SJSA1 (cell line): ENCODE data around the gene NOP9. TPM values are rescaled to one million over a fixed set of nuclear protein-coding genes. Genes with fewer than 3 reads are reported as not detected.

Source experiments
- DNase-seq, 2 experiments: peaks; one replicate each; pipeline ENCODE4 v3.0.0-alpha.2; 2015 to 2020; ENCODE audit warnings: low spot score in 2 of 2, low read depth in 1 of 2
- H3K27ac ChIP-seq: fragments of 250-450 bp; sonication (Bioruptor Pico); 2 replicates; pipeline ENCODE4 v1.5.1; 2020; ENCODE audit warnings: mild to moderate bottlenecking, moderate library complexity
- H3K27me3 ChIP-seq: fragments of 250-450 bp; sonication (Bioruptor Pico); replicated peaks from 2 replicates; pipeline ENCODE4 v1.5.1; 2020; ENCODE audit warnings: mild to moderate bottlenecking, moderate library complexity
- H3K36me3 ChIP-seq: fragments of 250-450 bp; sonication (Bioruptor Pico); 2 replicates; pipeline ENCODE4 v1.5.1; 2020; ENCODE audit warnings: mild to moderate bottlenecking
- H3K4me1 ChIP-seq: fragments of 250-450 bp; sonication (Bioruptor Pico); replicated peaks from 2 replicates; pipeline ENCODE4 v1.6.1; 2021; ENCODE audit warnings: mild to moderate bottlenecking
- H3K4me3 ChIP-seq: fragments of 250-450 bp; sonication (Bioruptor Pico); 2 replicates; pipeline ENCODE4 v1.5.1; 2020; ENCODE audit warnings: mild to moderate bottlenecking
- H3K9me3 ChIP-seq: fragments of 250-450 bp; sonication (Bioruptor Pico); replicated peaks from 2 replicates; pipeline ENCODE4 v1.5.1; 2020; ENCODE audit warnings: mild to moderate bottlenecking
- total RNA-seq: library from RNA; depleted of rRNA; stranded (reverse); fragments of >200 nt; shearing (Covaris generic); gene quantifications from 2 replicates; pipeline ENCODE4 v1.2.3, GENCODE V29; 2014

Gene NOP9
- total RNA-seq, 1 experiment from 2014 or later: 16.2 TPM

DNA sequence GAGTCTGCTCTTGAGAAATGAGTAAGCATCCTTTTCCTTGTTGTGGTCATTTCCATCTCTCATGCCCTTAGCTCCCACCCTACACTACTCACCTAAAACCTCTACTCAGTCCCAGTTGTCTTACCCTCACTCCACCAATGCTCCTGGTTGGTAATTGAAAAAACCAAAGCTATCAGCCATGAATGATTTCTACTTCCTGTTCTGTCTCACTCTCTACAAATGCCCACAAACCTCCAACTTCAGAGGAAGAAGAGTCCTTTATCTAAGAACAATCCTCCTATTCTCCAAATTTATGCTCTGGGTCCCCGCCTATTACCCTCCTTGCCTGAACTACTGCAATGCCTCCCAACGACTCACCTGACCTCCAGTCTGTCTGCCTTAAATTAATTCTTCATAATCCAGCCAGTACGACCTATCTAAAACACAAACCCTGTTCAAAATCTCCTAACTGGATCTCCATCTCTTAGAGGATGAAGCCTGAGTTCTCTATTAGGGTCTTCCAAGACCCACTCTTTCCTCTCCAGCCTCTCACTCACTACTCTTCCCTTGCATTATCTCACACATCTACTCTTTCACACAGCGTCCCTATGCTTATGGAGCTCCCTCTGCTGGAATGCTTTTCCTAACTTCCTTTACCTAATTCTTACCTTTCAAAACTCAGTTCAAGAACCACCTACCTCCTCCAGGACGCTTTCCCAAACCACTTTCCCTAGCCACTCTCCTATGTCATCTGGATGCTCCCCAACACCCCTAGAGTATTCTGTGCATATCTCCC lies 2.3 kb upstream of the NOP9 start:
- no peak for DNase-seq
- H3K36me3 ChIP-seq: peaks cover 28% of the 10 kb centered on the region
- H3K27ac ChIP-seq: no peak overlapping the region
- no peaks in the 10 kb centered on the region for H3K27me3 ChIP-seq
- H3K4me1 ChIP-seq: peaks cover 24% of the 10 kb centered on the region
- H3K9me3 ChIP-seq: no peaks in the 10 kb centered on the region
- no peak overlapping the region for H3K4me3 ChIP-seq

DNA sequence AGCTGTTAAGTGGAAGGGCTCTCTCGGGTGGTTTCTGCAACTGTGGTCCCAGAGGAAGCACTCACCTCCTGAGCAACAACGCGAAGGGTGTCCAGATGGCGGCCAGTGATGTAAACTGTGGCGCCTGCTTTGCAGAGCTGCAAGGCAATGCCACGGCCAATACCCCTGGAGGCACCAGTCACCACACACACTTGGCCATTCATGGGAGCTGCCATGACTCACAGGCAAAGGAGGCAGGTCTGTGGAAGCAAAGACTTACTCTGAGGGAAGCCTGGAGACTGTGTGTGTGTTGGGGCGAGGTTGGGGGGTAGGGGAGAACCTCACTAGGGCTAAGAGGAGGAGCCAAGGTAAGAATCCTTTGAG lies 777 bp upstream of the NOP9 start:
- Histone ChIP-seq H3K36me3 (peaks cover 43% of the 10 kb centered on the region), H3K27me3 (no peaks in the 10 kb centered on the region), H3K27ac (peak overlapping the region; percentile 26), H3K9me3 (no peaks in the 10 kb centered on the region), H3K4me1 (peaks cover 24% of the 10 kb centered on the region), H3K4me3 (peak overlapping the region; percentile 56)
- DNase-seq: peak; percentile 42 to 80

- peaks cover 24% of the 10 kb centered on the region for H3K4me1 ChIP-seq
- DNase-seq: no peak
- H3K27me3 ChIP-seq: no peaks in the 10 kb centered on the region
- peak overlapping the region; percentile 56 for H3K4me3 ChIP-seq
- H3K9me3 ChIP-seq: no peaks in the 10 kb centered on the region
- 0 out of 2 replicates have a peak overlapping the region, but pooled peaks have one; percentile 26 for H3K27ac ChIP-seq
- H3K36me3 ChIP-seq: peaks cover 58% of the 10 kb centered on the region
These were observed 803 bp downstream of the NOP9 start for GRCh38 chr14:24300326-24300980.

DNA sequence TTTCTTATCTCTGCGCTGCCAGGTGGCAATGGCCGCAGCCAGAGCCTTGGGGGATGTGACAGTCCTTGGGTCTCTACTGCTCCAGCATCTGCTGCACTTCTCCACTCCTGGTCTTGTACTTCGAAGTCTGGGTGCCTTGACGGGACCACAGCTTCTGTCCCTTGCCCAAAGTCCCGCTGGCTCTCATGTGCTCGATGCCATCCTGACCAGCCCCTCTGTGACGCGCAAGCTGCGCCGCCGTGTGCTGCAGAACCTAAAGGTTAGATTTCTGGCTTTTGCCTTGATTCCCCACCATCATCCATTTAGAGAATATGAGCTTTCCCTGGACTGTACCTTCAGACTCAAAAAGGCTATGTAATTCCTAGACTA lies 4.4 kb downstream of the NOP9 start:
- DNase-seq: no peak
- Histone ChIP-seq H3K36me3 (peaks cover 64% of the 10 kb centered on the region), H3K27me3 (no peaks in the 10 kb centered on the region), H3K4me1 (peaks cover 13% of the 10 kb centered on the region), H3K4me3 (no peak overlapping the region), H3K9me3 (no peaks in the 10 kb centered on the region), H3K27ac (no peak overlapping the region)

DNA sequence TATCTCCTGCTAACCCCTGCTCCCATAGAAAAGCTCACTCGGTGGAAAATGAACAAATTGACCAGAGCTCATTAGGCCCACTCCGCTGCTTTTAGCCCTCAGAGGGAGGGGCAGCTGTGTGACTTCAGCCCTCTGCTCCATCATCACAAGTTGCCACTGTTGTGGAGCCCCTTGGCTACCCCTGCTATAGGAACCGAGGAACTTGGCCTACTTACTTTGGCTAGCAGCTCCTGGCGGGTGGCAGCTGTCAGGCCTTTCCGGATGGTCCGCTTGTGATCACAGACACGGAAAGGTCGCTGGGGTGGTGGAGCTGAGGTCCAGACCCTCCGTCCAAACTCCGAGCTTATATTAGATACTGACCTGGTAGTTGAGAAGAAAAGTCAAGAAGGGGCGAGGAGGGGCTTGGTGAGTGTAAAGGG lies 7.5 kb downstream of the NOP9 start:
- peaks cover 61% of the 10 kb centered on the region for H3K36me3 ChIP-seq
- no peak overlapping the region for H3K27ac ChIP-seq
- H3K27me3 ChIP-seq: no peaks in the 10 kb centered on the region
- no peak for DNase-seq
- no peaks in the 10 kb centered on the region for H3K4me1 ChIP-seq
- H3K9me3 ChIP-seq: no peaks in the 10 kb centered on the region
- H3K4me3 ChIP-seq: no peak overlapping the region

DNA sequence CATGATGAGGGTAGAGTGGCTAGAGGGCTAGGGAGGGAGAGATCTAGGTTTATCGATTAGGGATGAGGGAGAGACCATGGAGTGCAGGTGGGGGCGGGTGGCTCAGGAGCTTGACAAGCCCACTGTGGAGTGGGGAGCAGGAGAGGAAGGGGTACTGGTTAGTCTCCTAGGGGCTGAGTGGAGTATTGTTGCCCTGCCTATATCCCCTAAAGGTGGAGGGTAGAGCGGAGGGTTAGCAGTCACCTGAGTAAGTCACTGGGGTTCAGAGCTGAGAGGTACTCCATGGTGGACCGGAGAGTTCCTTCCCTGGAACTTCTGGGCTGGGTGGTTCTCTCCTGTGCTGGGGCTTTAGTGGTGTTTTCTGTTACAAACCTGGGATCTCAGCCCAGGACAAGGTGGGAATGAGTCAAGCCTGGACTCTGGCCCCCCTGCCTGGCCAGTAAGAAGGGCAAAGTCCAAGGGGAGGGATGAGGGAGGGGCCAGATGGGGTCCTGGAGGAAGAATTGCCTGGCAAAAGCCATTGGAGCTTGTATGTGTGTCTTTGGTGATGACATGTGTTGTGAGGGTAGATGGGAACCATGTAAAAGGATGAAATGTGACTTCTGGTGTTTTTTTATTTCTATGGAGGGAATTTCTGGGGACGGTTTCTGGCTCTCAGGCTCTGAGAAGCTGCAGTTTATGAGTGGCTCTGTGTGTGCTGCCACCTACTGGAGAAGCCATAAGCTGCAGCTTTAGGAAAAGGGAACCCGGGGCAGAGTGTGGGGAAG lies 8.1 kb downstream of the NOP9 start, which contains the start of gene CIDEB:
CIDEB (minus strand) TSS at position 403 of the 767 bp plus-strand sequence; CDS start at position 284, 119 bp downstream.
- Histone ChIP-seq H3K27ac (no peak within 1 kb of the TSS), H3K4me1 (no peaks in the 10 kb centered on the region), H3K36me3 (peaks cover 55% of the 10 kb centered on the region), H3K4me3 (no peak within 1 kb of the TSS), H3K27me3 (no peaks in the 10 kb centered on the region), H3K9me3 (no peaks in the 10 kb centered on the region)
- DNase-seq: peak; percentile 38 to 64

DNA sequence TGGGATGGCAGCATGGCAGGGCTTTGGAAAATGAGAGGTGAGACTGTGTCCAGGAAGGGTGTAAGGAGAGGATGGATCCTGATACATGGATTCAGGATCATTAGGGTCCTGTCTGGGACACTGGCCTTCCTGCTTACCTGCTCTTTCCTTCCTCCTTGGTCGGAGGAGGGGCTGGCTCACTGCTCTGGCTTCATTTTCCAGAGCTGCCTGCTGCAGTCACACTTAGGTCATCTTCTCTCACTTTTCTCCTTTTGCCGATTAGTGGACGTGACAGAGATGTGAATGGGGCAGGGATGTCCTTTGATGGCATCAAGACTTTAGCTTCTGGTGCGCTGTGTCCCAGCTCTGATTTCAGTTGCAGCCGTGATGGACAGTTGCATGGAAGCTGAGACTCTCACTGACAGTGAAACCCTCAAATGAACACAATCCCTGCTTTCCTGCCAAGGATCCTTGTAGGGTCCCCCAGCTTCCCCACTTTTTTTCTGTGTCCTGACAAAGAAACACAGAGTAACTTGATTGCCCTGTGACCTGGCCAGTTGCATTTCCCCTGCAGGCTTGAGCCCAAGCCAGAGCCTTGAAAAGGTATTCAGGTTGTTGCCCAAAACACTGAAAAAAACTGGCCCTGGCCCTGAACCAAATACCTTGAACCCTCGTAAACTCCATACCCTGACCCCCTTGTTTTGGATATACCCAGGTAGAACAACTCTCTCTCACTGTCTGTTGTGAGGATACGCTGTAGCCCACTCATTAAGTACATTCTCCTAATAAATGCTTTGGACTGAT lies 8.9 kb downstream of the NOP9 start:
- no peak overlapping the region for H3K27ac ChIP-seq
- DNase-seq: no peak
- H3K27me3 ChIP-seq: no peaks in the 10 kb centered on the region
- no peaks in the 10 kb centered on the region for H3K9me3 ChIP-seq
- peaks cover 48% of the 10 kb centered on the region for H3K36me3 ChIP-seq
- no peak overlapping the region for H3K4me3 ChIP-seq
- no peaks in the 10 kb centered on the region for H3K4me1 ChIP-seq

- no peaks in the 10 kb centered on the region for H3K27me3 ChIP-seq
- H3K9me3 ChIP-seq: no peaks in the 10 kb centered on the region
- H3K36me3 ChIP-seq: peaks cover 36% of the 10 kb centered on the region
- no peak within 1 kb of the TSS for H3K27ac ChIP-seq
- DNase-seq: no peak
- no peak within 1 kb of the TSS for H3K4me3 ChIP-seq
- H3K4me1 ChIP-seq: no peaks in the 10 kb centered on the region
These were observed 10.1 kb downstream of the NOP9 start, which contains the start of gene LTB4R2 for GRCh38 chr14:24309538-24310264. Gene LTB4R2 (plus strand): TSS chr14:24310140. CDS start chr14:24310665, 525 bp downstream.

DNA sequence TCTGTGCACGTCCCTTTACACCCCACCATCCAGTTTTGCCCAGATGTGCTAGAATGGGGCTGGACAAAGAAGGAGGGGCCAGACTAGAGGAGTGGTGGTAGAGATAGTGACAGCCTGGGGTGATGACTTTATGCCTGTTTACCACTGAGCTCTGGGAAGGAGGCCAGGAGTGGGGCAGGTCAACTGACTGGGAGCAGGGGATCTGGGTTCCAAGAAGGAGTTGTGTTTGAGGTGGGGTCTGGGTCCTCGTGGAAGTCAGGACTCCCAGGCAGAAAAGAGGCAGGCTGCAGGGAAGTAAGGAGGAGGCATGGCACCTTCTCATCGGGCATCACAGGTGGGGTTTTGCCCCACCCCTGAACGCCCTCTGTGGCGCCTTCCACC lies 10.6 kb downstream of the NOP9 start:
- Histone ChIP-seq H3K4me3 (no peak overlapping the region), H3K36me3 (peaks cover 31% of the 10 kb centered on the region), H3K27ac (no peak overlapping the region)

GRCh38 chr14:24310646-24311604 lies 11.3 kb downstream of the NOP9 start, which contains the start of gene LTB4R:
Gene LTB4R (plus strand): TSS chr14:24311502. CDS start chr14:24315652, 4,150 bp downstream.
- DNase-seq: no peak
- Histone ChIP-seq H3K27ac (no peak within 1 kb of the TSS), H3K27me3 (no peaks in the 10 kb centered on the region), H3K36me3 (peaks cover 25% of the 10 kb centered on the region), H3K9me3 (no peaks in the 10 kb centered on the region), H3K4me1 (no peaks in the 10 kb centered on the region; the same call in 1 of the 2 replicates), H3K4me3 (no peak within 1 kb of the TSS)

More for the DNA sequence above, 10.6 kb downstream of the NOP9 start:
- Histone ChIP-seq H3K27me3 (no peaks in the 10 kb centered on the region), H3K9me3 (no peaks in the 10 kb centered on the region), H3K4me1 (no peaks in the 10 kb centered on the region)
- DNase-seq: no peak

DNA sequence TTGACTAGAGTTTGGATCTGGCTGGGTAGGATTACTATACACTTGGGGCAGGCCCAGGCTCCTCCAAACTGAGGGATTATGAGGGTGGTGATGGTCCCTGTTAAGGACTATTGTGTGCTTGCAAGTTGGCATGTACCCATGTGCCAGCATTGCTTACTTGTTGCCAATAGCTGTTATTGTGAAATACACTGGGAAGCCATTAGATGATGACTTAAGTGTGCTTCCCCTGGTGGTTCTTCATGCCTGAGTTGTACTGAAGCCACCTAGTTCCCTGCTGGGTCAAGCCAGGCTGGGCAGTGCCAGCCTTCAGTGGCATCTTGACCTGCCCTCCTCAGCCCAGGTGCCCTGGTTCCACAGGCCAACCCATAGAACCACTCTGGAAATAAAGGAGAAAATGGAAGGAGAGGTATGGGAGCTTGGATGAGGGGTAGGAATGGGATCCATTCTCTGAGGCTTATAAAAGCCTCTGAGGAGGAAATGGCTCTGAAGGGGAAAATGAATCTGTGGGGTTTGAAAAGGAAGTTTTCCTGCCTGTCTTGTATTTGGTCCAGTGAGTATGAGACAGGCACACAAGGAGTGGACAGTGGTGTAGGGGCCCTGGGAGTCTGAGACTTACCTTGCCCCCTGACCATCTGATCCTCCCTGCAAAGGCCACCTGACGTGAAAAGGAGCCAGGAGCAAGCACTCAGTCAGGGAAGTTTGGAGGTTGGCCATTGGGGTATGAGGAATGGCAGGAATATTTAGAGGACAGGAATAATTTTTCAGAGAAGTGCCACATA lies 12.4 kb downstream of the NOP9 start:
- Histone ChIP-seq H3K27ac (no peak overlapping the region), H3K4me3 (no peak overlapping the region), H3K9me3 (no peaks in the 10 kb centered on the region), H3K4me1 (peaks cover 7% of the 10 kb centered on the region), H3K36me3 (peaks cover 20% of the 10 kb centered on the region), H3K27me3 (no peaks in the 10 kb centered on the region)
- no peak for DNase-seq
